Fibroblast of lung (primary cell): ENCODE results near the gene LRFN2.

ENCODE experiments used
- EZH2 ChIP-seq: IDR thresholded peaks from 2 replicates; pipeline ENCODE4 v1.5.1; 2012; ENCODE audit warnings: low read length, control low read depth, mild to moderate bottlenecking; ENCODE audit errors: missing control alignments
- TF ChIP-seq, protein P1 (sequence below), 2 donors: IDR thresholded peaks in 1 of 2; conservative IDR thresholded peaks in 1 of 2; 1 replicate in 1 of 2; 2 replicates in 1 of 2; pipeline ENCODE4 v1.5.1; 2011 to 2012; ENCODE audit warnings: low read length in 2 of 2, control low read depth in 1 of 2, inconsistent platforms in 1 of 2, low read depth in 1 of 2, mild to moderate bottlenecking in 1 of 2

DNA sequence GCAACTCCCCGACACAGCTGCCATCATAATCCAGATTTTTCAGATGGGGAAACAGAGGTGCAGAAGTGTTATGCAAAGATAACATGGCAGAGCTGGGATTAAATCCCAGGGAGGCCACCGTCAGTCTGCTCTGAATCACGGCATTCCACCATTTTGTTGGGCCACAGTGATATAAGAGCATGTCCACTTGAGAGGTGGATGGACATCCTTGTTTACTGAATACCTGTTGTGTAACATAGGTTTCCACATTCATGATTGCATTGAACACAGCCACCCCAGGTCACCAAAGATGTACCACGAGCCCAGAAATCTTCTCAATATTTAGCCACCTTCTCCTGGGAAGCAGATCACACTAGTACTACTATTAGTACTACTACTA, 191.5 kb downstream of the LRFN2 start:
- TF ChIP-seq, protein P1, sequence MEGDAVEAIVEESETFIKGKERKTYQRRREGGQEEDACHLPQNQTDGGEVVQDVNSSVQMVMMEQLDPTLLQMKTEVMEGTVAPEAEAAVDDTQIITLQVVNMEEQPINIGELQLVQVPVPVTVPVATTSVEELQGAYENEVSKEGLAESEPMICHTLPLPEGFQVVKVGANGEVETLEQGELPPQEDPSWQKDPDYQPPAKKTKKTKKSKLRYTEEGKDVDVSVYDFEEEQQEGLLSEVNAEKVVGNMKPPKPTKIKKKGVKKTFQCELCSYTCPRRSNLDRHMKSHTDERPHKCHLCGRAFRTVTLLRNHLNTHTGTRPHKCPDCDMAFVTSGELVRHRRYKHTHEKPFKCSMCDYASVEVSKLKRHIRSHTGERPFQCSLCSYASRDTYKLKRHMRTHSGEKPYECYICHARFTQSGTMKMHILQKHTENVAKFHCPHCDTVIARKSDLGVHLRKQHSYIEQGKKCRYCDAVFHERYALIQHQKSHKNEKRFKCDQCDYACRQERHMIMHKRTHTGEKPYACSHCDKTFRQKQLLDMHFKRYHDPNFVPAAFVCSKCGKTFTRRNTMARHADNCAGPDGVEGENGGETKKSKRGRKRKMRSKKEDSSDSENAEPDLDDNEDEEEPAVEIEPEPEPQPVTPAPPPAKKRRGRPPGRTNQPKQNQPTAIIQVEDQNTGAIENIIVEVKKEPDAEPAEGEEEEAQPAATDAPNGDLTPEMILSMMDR (conservative IDR thresholded peaks at IDR 0.05 in 1 of 2, IDR thresholded peaks at IDR 0.05 in 1 of 2; ENCODE audit: low read depth in 1 of 2, low read length in 2 of 2), result no peak
- no peak for TF ChIP-seq EZH2
